Measurements from ENCODE around the gene COLGALT1. TPM values are rescaled to one million over a fixed set of nuclear protein-coding genes. Genes with fewer than 3 reads are reported as not detected.

COLGALT1 gene
- total RNA-seq, 4 donors from 2014 or later, result 58.2 to 118 (median 94.5) TPM

DNA sequence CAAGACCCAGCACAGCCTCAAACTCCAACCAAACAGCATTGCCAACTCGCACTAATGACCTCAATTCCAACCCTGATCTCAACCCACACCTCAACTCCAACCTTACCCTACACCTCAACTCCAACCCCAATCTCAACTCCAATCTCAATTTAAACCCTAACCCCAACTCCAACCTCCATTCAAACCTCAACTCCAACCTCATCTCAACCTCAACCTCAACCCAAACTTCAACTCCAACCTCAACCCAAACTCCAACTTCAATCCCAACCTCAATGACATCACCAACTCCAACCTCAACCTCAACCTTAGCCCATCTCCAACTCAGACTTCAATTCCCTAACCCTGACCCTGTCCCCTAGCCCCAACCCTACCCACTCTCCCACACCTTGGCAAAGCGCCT is 74.3 kb downstream of the COLGALT1 start:
- TF ChIP-seq, protein P1, sequence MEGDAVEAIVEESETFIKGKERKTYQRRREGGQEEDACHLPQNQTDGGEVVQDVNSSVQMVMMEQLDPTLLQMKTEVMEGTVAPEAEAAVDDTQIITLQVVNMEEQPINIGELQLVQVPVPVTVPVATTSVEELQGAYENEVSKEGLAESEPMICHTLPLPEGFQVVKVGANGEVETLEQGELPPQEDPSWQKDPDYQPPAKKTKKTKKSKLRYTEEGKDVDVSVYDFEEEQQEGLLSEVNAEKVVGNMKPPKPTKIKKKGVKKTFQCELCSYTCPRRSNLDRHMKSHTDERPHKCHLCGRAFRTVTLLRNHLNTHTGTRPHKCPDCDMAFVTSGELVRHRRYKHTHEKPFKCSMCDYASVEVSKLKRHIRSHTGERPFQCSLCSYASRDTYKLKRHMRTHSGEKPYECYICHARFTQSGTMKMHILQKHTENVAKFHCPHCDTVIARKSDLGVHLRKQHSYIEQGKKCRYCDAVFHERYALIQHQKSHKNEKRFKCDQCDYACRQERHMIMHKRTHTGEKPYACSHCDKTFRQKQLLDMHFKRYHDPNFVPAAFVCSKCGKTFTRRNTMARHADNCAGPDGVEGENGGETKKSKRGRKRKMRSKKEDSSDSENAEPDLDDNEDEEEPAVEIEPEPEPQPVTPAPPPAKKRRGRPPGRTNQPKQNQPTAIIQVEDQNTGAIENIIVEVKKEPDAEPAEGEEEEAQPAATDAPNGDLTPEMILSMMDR (IDR thresholded peaks at IDR 0.05; ENCODE audit: low read depth), result no peak

DNA sequence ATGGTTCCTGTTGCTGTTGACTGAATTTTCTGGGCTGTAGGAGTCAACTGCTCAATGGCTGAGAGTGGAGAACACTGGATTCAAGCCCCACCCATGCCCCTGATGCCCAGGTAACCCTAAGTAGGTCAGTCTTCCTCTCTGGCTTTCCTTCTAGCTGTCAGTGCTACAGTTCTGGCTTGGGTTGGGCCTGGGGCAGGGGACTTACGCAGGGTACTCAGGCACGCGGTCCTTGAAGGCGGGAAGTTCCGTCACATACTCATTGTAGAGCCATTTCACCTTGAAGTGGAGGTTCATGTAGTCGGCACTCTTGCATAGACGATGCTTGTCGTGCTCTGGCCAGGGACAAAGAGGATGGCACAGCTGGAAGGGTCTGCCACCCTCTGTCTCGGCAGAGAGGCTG is 77.1 kb downstream of the COLGALT1 start:
- TF ChIP-seq, protein P1 (IDR thresholded peaks at IDR 0.05; ENCODE audit: low read depth), result no peak

Other genes starting within 250 kb of the COLGALT1 start
- gene MRPL34, start 249.8 kb upstream of the COLGALT1 start, total RNA-seq, result 100 to 1,000 TPM; 117 to 211 (median 135) TPM
- 10 to 100 TPM in 2 of 4 donors, 1 to 10 TPM in 2; 4.6 to 23.5 (median 9.5) TPM for gene DDA1, start 246.1 kb upstream of the COLGALT1 start, total RNA-seq
- 10 to 100 TPM in 1 of 4 donors, 1 to 10 TPM in 3; 5.4 to 30.3 (median 7.5) TPM for gene ANO8, start 220.8 kb upstream of the COLGALT1 start, total RNA-seq
- 10 to 100 TPM in 3 of 4 donors, 1 to 10 TPM in 1; 8.6 to 32.2 (median 14.6) TPM for gene GTPBP3, start 218.1 kb upstream of the COLGALT1 start, total RNA-seq
- gene PLVAP, start 178.3 kb upstream of the COLGALT1 start, total RNA-seq, result 100 to 1,000 TPM in 1 of 4 donors, 10 to 100 TPM in 3; 22.6 to 220 (median 82.6) TPM
- gene CCDC194, start 161.5 kb upstream of the COLGALT1 start, total RNA-seq, result not detected
- gene BST2, start 150.0 kb upstream of the COLGALT1 start, total RNA-seq, result 100 to 1,000 TPM in 2 of 4 donors, 10 to 100 TPM in 2; 61.5 to 153 (median 92.1) TPM
- 10 to 100 TPM; 45.6 to 61.7 (median 54.3) TPM for gene MVB12A, start 135.6 kb upstream of the COLGALT1 start, total RNA-seq
- under 1 TPM in 3 of 4 donors, not detected in 1; 0.34 to 0.66 (median 0.49) TPM for gene TMEM221, start 107.0 kb upstream of the COLGALT1 start, total RNA-seq
- 1 to 10 TPM in 2 of 4 donors, not detected in 2; 1.3 to 2.1 TPM for gene NXNL1, start 94.7 kb upstream of the COLGALT1 start, total RNA-seq
- 10 to 100 TPM; 15.0 to 66.5 (median 36.6) TPM for gene SLC27A1, start 85.1 kb upstream of the COLGALT1 start, total RNA-seq
- gene PGLS, start 44.0 kb upstream of the COLGALT1 start, total RNA-seq, result 100 to 1,000 TPM in 1 of 4 donors, 10 to 100 TPM in 3; 43.7 to 107 (median 65.2) TPM
- gene UNC13A, start 132.7 kb downstream of the COLGALT1 start, total RNA-seq, result not detected
- gene MAP1S, start 163.8 kb downstream of the COLGALT1 start, total RNA-seq, result 10 to 100 TPM; 14.1 to 23.2 (median 16.5) TPM
- gene FCHO1, start 195.8 kb downstream of the COLGALT1 start, total RNA-seq, result 1 to 10 TPM; 2.1 to 5.1 (median 3.9) TPM
- 1 to 10 TPM in 1 of 4 donors, not detected in 3; 1.1 TPM for gene B3GNT3, start 239.5 kb downstream of the COLGALT1 start, total RNA-seq

All from subcutaneous adipose tissue (tissue), 4 donors.